A673 (cell line): ENCODE results near the gene MYPN.

Source experiments
- CTCF ChIP-seq: fragments of 300-800, 200-600 bp; sonication (generic); conservative IDR thresholded peaks from 2 replicates; pipeline ENCODE4 v1.5.1; 2017; ENCODE audit warnings: low read depth, mild to moderate bottlenecking, antibody characterized with exemption, low read length, moderate library complexity, mixed read lengths
- EZH2 ChIP-seq: fragments of 200-600 bp; sonication (generic); IDR thresholded peaks from 2 replicates; pipeline ENCODE4 v1.6.1; 2017; ENCODE audit warnings: borderline replicate concordance, low read depth, mild to moderate bottlenecking, mixed read lengths, antibody characterized with exemption, low read length; ENCODE audit not compliant: poor library complexity, severe bottlenecking

- TF ChIP-seq EZH2 (no peak), CTCF (no peak)
These were observed 144.1 kb downstream of the MYPN start for GRCh38 chr10:68253346-68253745.
